ENCODE measurements around the gene OR52D1. TPM values are rescaled to one million over a fixed set of nuclear protein-coding genes. Genes with fewer than 3 reads are reported as not detected.

The OR52D1 gene
- not detected for total RNA-seq

GRCh38 chr11:5488385-5488784 lies at the start of gene OR52D1:
OR52D1 (plus strand) TSS chr11:5488685; CDS start chr11:5488707, 22 bp downstream.
- no peak within 1 kb of the TSS for H3K27ac Mint-ChIP-seq
- no peak for ATAC-seq (replicated peaks in 1 of 2)
- H3K27me3 Mint-ChIP-seq (ENCODE audit: low read depth), result peaks cover 14% of the 10 kb centered on the region
- H3K9me3 Mint-ChIP-seq, result peaks cover 0 to 1% of the 10 kb centered on the region in 2 donors
- no peaks in the 10 kb centered on the region for H3K36me3 Mint-ChIP-seq (ENCODE audit: insufficient read depth in 2 of 2)
- DNase-seq, result no peak
- no peak within 1 kb of the TSS for H3K4me3 Mint-ChIP-seq
- no peaks in the 10 kb centered on the region for H3K4me1 Mint-ChIP-seq (ENCODE audit: low read depth)

GRCh38 chr11:5441414-5441813 lies 47.1 kb upstream of the OR52D1 start, which contains the start of gene OR51I1:
OR51I1 (minus strand) TSS chr11:5441514; CDS start chr11:5441514, 0 bp downstream.
- no peak within 1 kb of the TSS for H3K4me3 Mint-ChIP-seq
- no peaks in the 10 kb centered on the region for H3K36me3 Mint-ChIP-seq (ENCODE audit: insufficient read depth in 2 of 2)
- H3K9me3 Mint-ChIP-seq, result no peaks in the 10 kb centered on the region
- no peaks in the 10 kb centered on the region for H3K4me1 Mint-ChIP-seq (ENCODE audit: low read depth)
- H3K27me3 Mint-ChIP-seq (ENCODE audit: low read depth), result peaks cover 15% of the 10 kb centered on the region
- no peak for DNase-seq
- H3K27ac Mint-ChIP-seq, result no peak within 1 kb of the TSS
- no peak for ATAC-seq (replicated peaks in 1 of 2)

- ATAC-seq (replicated peaks in 1 of 2) (no peak), DNase-seq (no peak)
- Mint-ChIP-seq H3K9me3 (no peaks in the 10 kb centered on the region), H3K36me3 (ENCODE audit: insufficient read depth in 2 of 2) (no peaks in the 10 kb centered on the region), H3K27ac (no peak overlapping the region), H3K4me3 (no peak overlapping the region), H3K4me1 (ENCODE audit: low read depth) (no peaks in the 10 kb centered on the region), H3K27me3 (ENCODE audit: low read depth) (peaks cover 15% of the 10 kb centered on the region)
Measured at GRCh38 chr11:5443835-5444393, 44.6 kb upstream of the OR52D1 start.

- Mint-ChIP-seq H3K36me3 (ENCODE audit: insufficient read depth in 2 of 2) (no peaks in the 10 kb centered on the region), H3K27ac (no peak within 1 kb of the TSS), H3K4me3 (no peak within 1 kb of the TSS), H3K4me1 (ENCODE audit: low read depth) (no peaks in the 10 kb centered on the region), H3K27me3 (ENCODE audit: low read depth) (peaks cover 9% of the 10 kb centered on the region), H3K9me3 (no peaks in the 10 kb centered on the region)
- ATAC-seq (replicated peaks in 1 of 2) (no peak), DNase-seq (no peak)
Measured at GRCh38 chr11:5449023-5449422, 39.5 kb upstream of the OR52D1 start, which contains the start of gene OR51I2. OR51I2 (plus strand) TSS chr11:5449323; CDS start chr11:5453489, 4,166 bp downstream.

DNA sequence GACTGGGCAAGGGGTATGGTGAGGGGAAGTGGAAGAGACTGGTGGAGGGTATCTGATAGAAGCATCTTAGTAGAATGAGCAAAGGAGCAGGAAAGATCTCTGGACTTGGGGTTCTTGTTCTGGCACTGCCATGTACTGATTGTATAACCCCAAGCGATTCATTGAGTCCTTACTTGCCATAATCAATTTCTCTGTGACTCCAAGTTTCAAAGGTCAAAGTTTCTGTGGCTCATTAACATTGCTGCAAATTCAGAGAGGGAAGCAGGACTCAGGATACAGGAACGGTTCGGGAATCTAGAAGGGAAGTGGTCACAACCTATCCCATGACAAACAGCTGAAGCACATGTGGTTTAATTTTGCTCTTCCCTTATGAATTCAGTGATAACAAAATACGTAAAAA lies 39.1 kb upstream of the OR52D1 start:
- no peak overlapping the region for H3K4me3 Mint-ChIP-seq

GRCh38 chr11:5460983-5461621 lies 27.4 kb upstream of the OR52D1 start:
- no peaks in the 10 kb centered on the region for H3K36me3 Mint-ChIP-seq (ENCODE audit: insufficient read depth in 2 of 2)
- no peaks in the 10 kb centered on the region for H3K9me3 Mint-ChIP-seq
- H3K27ac Mint-ChIP-seq, result no peak overlapping the region
- ATAC-seq (replicated peaks in 1 of 2) (no peak), DNase-seq (no peak)
- H3K4me3 Mint-ChIP-seq, result no peak overlapping the region
- H3K27me3 Mint-ChIP-seq (ENCODE audit: low read depth), result no peaks in the 10 kb centered on the region
- no peaks in the 10 kb centered on the region for H3K4me1 Mint-ChIP-seq (ENCODE audit: low read depth)

More for the DNA sequence above, 39.1 kb upstream of the OR52D1 start:
- Mint-ChIP-seq H3K4me1 (ENCODE audit: low read depth) (no peaks in the 10 kb centered on the region), H3K9me3 (no peaks in the 10 kb centered on the region), H3K36me3 (ENCODE audit: insufficient read depth in 2 of 2) (no peaks in the 10 kb centered on the region), H3K27ac (no peak overlapping the region), H3K27me3 (ENCODE audit: low read depth) (peaks cover 5% of the 10 kb centered on the region)
- DNase-seq (no peak), ATAC-seq (replicated peaks in 1 of 2) (no peak)

GRCh38 chr11:5467527-5467926 lies 21.0 kb upstream of the OR52D1 start:
- H3K4me3 Mint-ChIP-seq, result no peak overlapping the region
- DNase-seq (no peak), ATAC-seq (replicated peaks in 1 of 2) (no peak)
- H3K9me3 Mint-ChIP-seq, result no peaks in the 10 kb centered on the region
- H3K27ac Mint-ChIP-seq, result no peak overlapping the region
- no peaks in the 10 kb centered on the region for H3K4me1 Mint-ChIP-seq (ENCODE audit: low read depth)
- peaks cover 11% of the 10 kb centered on the region for H3K27me3 Mint-ChIP-seq (ENCODE audit: low read depth)
- H3K36me3 Mint-ChIP-seq (ENCODE audit: insufficient read depth in 2 of 2), result no peaks in the 10 kb centered on the region

DNA sequence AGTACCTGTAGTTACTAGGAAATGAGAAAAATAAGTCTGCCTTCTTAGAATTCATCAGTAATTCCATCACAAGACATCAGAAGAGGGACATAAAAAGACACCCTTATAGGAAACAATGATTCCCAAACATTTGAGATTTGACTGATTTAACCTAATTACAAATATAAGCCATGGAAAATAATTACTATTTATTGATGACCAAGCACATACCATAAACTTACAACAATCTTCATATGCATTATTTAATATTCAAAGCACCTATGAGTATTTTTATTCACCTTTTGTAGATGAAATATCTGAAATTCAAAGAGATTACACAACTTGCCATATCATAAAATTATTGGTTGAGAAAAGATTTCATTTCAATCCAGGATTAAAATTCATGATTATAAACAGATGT lies 14.6 kb upstream of the OR52D1 start:
- Mint-ChIP-seq H3K27me3 (ENCODE audit: low read depth) (peaks cover 23% of the 10 kb centered on the region), H3K4me1 (ENCODE audit: low read depth) (no peaks in the 10 kb centered on the region), H3K4me3 (no peak overlapping the region), H3K36me3 (ENCODE audit: insufficient read depth in 2 of 2) (no peaks in the 10 kb centered on the region), H3K9me3 (no peaks in the 10 kb centered on the region), H3K27ac (no peak overlapping the region)
- no peak for ATAC-seq (replicated peaks in 1 of 2)
- DNase-seq, result no peak

- H3K36me3 Mint-ChIP-seq (ENCODE audit: insufficient read depth in 2 of 2), result no peaks in the 10 kb centered on the region
- peaks cover 20% of the 10 kb centered on the region for H3K27me3 Mint-ChIP-seq (ENCODE audit: low read depth)
- ATAC-seq (replicated peaks in 1 of 2) (peak in 1 of 2 donors; percentile 50), DNase-seq (peak; percentile 26 to 33)
- H3K27ac Mint-ChIP-seq, result no peak overlapping the region
- no peak overlapping the region for H3K4me3 Mint-ChIP-seq
- H3K4me1 Mint-ChIP-seq (ENCODE audit: low read depth), result no peaks in the 10 kb centered on the region
- H3K9me3 Mint-ChIP-seq, result no peaks in the 10 kb centered on the region
Measured at GRCh38 chr11:5476186-5476819, 12.2 kb upstream of the OR52D1 start.

GRCh38 chr11:5486003-5486402 lies 2.5 kb upstream of the OR52D1 start:
- Mint-ChIP-seq H3K9me3 (peaks cover 0 to 1% of the 10 kb centered on the region in 2 donors), H3K27ac (no peak overlapping the region), H3K4me1 (ENCODE audit: low read depth) (no peaks in the 10 kb centered on the region), H3K36me3 (ENCODE audit: insufficient read depth in 2 of 2) (no peaks in the 10 kb centered on the region), H3K27me3 (ENCODE audit: low read depth) (peaks cover 9% of the 10 kb centered on the region), H3K4me3 (no peak overlapping the region)
- DNase-seq, result no peak
- no peak for ATAC-seq (replicated peaks in 1 of 2)

DNA sequence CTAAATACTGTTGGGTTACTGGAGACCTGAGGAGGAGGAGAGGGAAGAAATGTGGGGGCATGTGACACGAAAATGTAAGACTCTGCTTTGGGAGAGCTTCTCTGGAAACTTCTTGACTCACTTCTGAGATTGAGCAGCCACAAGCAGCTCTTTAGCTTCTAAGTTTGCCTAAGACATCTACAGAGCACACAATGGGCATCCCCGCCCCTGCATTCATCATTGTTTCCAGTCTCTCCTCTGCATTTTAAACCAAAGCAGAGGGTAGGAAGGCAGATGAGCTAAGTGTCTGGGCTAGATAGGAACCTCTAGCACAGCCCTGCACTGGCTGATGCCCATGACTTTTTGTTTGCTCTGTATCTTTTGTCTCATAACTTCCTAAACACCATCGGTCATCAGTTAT lies 2.1 kb upstream of the OR52D1 start:
- H3K9me3 Mint-ChIP-seq, result peaks cover 0 to 1% of the 10 kb centered on the region in 2 donors
- no peaks in the 10 kb centered on the region for H3K36me3 Mint-ChIP-seq (ENCODE audit: insufficient read depth in 2 of 2)
- H3K4me1 Mint-ChIP-seq (ENCODE audit: low read depth), result no peaks in the 10 kb centered on the region
- peaks cover 13% of the 10 kb centered on the region for H3K27me3 Mint-ChIP-seq (ENCODE audit: low read depth)
- H3K4me3 Mint-ChIP-seq, result no peak overlapping the region
- ATAC-seq (replicated peaks in 1 of 2) (peak; percentile 73 to 85), DNase-seq (peak; percentile 2 to 4)
- no peak overlapping the region for H3K27ac Mint-ChIP-seq

- H3K27me3 Mint-ChIP-seq (ENCODE audit: low read depth), result peaks cover 14% of the 10 kb centered on the region
- ATAC-seq (replicated peaks in 1 of 2) (no peak), DNase-seq (no peak)
- H3K4me1 Mint-ChIP-seq (ENCODE audit: low read depth), result no peaks in the 10 kb centered on the region
- no peaks in the 10 kb centered on the region for H3K36me3 Mint-ChIP-seq (ENCODE audit: insufficient read depth in 2 of 2)
- no peak overlapping the region for H3K27ac Mint-ChIP-seq
- H3K9me3 Mint-ChIP-seq, result peaks cover 0 to under 1% of the 10 kb centered on the region in 2 donors
- H3K4me3 Mint-ChIP-seq, result no peak overlapping the region
Measured at GRCh38 chr11:5488798-5489399, 414 bp downstream of the OR52D1 start.
